HT-29 (cell line): ENCODE measurements around the gene MIA. TPM values are rescaled to one million over a fixed set of nuclear protein-coding genes. Genes with fewer than 3 reads are reported as not detected.
"Not testable (repeated sequence)": the region's sequence is repeated elsewhere in the genome, so short reads cannot be mapped to it uniquely, and the experiment has no call there.

Experiments used
- DNase-seq: peaks from one replicate; pipeline ENCODE4 v3.0.0-alpha.2; 2015; ENCODE audit warnings: low spot score
- total RNA-seq: library from RNA; depleted of rRNA; stranded (reverse); fragments of >200 nt; shearing (Covaris generic); gene quantifications from 2 replicates; pipeline ENCODE4 v1.2.3, GENCODE V29; 2014

The MIA gene
- total RNA-seq, 1 experiment from 2014 or later: 15.8 TPM

DNA sequence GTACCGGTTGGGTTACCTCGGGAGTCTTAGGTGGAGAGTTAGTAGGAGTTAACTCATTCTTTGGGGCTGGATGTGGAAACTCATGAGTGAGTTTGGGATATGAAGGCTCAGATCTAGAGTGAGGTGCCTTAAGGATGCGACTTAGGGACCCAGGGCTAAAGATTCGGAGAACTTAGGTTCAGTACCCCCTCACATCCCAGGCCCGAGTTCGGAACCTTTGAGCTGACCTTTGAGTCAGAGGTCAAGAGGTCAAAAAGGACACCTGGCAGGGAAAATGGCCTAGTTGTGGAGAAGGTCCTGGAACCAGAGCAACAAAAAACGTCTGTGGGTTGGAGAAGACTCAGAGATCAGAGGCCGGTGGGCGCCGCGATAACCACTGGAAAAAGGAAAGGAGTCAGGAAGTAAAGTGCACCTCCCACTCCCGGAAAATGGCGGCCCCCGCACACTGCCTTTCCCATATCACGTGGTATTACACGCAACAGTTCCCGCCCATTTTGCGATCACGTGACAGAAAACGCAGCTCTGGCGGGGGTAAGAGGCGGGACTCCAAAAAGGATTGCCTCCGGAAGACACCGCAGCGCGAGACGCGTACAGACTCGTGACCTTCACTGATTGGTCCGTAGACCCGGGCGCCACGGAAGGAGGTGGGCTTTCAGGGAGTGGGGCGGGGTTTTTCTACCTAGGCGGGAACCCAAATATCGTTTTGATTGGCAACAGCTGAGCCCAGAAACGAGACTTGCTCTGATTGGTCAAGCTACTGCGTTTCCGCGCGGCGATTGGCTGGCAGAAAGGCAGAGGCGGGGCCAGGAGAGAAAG lies 25.1 kb upstream of the MIA start, which contains the start of gene ACTMAP:
Gene ACTMAP (minus strand): TSS at position 420 of the 816 bp plus-strand sequence. CDS start 674 bp downstream, outside the sequence.
- DNase-seq: peak; percentile 100

DNA sequence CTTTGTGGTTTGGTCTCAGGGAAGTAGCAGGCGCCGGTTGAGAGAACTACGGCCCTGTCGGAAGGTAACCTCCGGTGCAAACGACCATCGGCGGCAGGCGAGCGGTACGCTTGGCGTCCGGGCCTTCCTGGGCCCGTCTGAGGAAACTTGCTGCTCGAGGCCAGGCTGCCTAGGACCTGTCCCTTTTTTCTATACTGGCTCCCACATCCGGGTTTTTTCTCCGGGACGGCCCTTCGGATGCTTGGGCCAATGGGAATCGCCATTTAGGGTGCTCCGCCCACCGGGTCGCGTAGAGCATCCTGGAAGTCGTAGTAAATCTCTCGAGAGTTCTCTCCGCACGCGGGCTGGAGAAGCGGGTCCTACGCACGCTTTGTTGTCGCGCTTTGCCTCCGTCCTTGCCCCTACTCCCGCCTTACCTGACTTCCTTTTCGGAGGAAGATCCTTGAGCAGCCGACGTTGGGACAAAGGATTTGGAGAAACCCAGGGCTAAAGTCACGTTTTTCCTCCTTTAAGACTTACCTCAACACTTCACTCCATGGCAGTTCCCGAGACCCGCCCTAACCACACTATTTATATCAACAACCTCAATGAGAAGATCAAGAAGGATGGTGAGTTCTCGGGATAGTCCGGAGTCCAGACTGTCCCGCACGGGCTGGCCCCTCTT lies 24.3 kb upstream of the MIA start, which contains the start of gene SNRPA:
Gene SNRPA (plus strand): TSS at position 330 of the 664 bp plus-strand sequence. CDS start 206 bp downstream, at position 536.
- peak; percentile 100 for DNase-seq

GRCh38 chr19:40752257-40752781 lies 23.0 kb upstream of the MIA start:
- DNase-seq: no peak

DNA sequence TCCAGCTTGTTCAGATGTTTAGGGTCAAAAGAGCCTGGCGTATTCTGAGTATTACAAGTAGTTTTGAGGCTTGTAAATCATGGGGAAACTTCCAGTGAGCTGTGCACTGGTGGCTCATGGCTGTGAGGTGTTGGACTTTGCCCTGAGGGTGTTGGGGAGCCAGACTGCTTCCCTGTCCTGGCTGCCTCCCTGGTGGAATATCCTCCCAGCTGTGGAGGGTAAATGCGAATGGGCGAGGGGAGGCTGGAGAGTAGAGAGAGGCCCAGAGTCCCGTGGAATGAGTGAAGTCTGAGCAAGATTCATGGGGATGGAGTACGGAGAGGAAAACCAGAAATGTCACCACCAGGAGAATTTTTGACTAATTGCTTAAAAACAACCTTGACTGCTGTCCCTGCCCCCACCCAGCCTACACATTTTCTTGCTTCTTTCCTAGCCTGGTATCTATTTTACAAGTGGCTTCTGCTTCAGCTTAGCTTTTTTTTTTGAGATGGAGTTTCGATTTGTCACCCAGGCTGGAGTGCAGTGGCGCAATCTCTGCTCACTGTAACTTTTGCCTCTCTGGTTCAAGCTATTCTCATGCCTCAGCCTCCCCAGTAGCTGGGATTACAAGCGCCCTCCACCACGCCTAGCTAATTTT lies 20.6 kb upstream of the MIA start:
- peak; percentile 82 for DNase-seq

DNA sequence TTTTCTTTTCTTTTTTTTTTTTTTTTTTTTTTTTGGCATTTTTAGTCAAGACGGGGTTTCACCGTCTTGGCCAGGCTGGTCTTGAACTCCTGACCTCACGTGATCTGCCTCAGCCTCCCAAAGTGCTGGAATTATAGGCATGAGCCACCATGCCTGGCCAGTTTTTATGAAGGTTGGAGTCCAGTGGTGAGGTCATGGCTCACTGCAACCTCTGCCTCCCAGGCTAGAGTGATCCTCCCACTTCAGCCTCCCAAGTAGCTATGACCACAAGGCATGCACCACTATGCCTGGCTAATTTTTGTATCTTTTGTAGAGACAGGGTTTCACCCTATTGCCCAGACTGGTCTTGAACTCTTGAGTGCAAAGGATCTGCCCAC lies 20.1 kb upstream of the MIA start:
- DNase-seq: no peak

DNA sequence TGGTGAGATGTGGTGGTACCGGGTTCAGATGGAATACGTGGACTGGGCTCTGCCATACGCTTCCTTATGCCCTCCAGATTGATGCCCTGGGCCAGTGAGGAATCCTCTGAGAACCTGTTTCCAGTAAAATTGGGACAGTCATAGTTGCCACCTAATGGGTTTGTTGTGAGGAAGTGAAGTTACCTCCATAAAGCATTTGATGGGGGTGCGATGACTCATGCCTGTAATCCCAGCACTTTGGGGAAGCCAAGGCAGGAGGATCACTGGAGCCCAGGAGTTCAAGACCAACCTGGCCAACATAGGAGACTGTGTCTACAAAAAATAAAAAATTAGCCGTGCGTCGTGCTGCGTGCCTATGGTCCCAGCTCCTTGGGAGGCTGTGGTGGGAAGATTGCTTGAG lies 19.5 kb upstream of the MIA start:
- no peak for DNase-seq

- no peak for DNase-seq
Observed at GRCh38 chr19:40756502-40757110, 18.7 kb upstream of the MIA start.

DNA sequence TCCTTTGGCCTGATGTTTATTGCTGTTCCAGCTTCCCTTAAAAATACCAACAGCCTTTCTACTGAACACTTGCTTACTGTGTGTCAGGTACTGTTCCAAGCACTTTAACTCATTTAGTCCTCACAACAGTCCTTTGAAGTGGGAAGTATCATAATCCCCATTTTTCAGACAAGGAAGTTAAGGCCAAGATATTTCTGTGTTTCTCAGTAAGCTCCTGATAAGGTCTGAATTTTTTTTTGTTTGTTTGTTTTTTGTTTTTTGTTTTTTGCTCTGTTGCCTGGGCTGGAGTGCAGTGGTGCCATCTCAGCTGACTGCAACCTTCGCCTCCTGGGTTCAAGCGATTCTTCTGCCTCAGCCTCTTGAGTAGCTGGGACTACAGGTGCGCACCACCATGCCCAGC lies 16.8 kb upstream of the MIA start:
- DNase-seq: no peak

GRCh38 chr19:40759352-40759751 lies 16.0 kb upstream of the MIA start:
- DNase-seq: no peak

GRCh38 chr19:40762754-40763470 lies 12.4 kb upstream of the MIA start:
- DNase-seq: no peak

GRCh38 chr19:40763526-40763925 lies 11.8 kb upstream of the MIA start:
- no peak for DNase-seq

- no peak for DNase-seq
Observed at GRCh38 chr19:40763963-40764362, 11.4 kb upstream of the MIA start.

DNA sequence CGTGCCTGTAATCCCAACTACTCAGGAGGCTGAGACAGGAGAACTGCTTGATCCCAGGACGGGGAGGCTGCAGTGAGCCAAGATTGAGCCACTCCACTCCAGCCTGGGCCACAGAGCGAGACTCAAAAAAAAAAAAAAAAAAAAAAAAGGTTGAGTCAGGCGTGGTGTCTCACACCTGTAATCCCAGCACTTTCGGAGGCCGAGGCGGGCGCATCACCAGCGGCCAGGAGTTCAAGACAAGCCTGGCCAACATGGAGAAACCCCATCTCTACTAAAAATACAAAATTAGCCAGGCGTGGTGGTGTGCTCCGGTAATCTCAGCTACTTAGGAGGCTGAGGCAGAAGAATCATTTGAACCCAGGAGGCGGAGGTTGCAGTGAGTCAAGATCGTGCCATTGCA lies 8.9 kb upstream of the MIA start:
- DNase-seq: not testable (repeated sequence)

GRCh38 chr19:40768869-40769268 lies 6.5 kb upstream of the MIA start:
- no peak for DNase-seq

- DNase-seq: peak; percentile 58
Observed at GRCh38 chr19:40771101-40771862, 4.0 kb upstream of the MIA start.

DNA sequence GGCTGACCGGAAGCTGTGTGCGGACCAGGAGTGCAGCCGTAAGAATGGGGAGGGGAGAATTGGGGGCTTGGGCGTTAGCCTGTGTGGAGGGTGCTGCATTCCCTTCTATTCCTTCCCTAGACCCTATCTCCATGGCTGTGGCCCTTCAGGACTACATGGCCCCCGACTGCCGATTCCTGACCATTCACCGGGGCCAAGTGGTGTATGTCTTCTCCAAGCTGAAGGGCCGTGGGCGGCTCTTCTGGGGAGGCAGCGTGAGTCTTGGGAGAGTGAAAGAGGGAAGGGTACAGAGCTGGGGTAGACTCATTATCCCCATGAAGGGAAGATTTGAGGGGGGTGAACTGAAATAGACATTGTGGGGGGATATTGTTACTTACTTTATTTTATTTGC lies 306 bp downstream of the MIA start:
- DNase-seq: no peak

DNA sequence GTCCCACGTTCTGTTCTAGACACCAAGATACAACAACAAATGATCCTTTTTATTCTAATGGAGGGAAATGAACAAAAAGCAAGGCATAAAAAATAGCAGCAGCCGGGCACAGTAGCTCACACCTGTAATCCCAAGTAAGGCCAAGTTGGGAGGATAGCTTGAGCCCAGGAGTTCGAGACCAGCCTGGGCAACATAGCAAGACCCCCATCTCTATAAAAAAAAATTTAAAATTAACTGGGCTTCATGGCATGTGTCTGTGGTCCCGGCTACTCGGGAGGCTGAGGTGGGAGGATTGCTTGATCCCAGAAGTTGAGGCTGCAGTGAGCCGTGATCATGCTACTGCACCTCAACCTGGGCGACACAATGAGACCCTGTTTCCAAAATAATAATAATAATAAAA lies 1.0 kb downstream of the MIA start:
- no peak for DNase-seq

- DNase-seq: peak; percentile 100
Observed at GRCh38 chr19:40776932-40777644, 1.8 kb downstream of the MIA start.

DNA sequence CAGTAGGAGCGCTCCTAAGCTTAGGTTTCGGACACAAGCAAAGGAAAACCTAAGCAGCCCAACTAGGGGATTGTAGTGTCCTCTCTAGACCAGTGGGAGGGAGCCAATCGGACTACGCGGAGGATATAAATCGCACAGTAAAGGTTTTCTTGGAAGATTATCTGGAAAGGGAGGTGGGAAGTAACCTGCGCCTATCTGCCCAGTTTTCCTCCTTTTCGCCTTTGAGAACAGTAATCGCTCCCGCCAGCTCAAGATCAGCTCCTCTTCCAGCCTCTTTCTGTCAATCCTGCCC lies 2.3 kb downstream of the MIA start:
- no peak for DNase-seq
